ENCODE results near the gene CDT1. TPM values are rescaled to one million over a fixed set of nuclear protein-coding genes. Genes with fewer than 3 reads are reported as not detected.

Gene CDT1
- total RNA-seq, 4 donors from 2014 or later = 0.17 to 1.4 (median 0.34) TPM; not detected in 1

DNA sequence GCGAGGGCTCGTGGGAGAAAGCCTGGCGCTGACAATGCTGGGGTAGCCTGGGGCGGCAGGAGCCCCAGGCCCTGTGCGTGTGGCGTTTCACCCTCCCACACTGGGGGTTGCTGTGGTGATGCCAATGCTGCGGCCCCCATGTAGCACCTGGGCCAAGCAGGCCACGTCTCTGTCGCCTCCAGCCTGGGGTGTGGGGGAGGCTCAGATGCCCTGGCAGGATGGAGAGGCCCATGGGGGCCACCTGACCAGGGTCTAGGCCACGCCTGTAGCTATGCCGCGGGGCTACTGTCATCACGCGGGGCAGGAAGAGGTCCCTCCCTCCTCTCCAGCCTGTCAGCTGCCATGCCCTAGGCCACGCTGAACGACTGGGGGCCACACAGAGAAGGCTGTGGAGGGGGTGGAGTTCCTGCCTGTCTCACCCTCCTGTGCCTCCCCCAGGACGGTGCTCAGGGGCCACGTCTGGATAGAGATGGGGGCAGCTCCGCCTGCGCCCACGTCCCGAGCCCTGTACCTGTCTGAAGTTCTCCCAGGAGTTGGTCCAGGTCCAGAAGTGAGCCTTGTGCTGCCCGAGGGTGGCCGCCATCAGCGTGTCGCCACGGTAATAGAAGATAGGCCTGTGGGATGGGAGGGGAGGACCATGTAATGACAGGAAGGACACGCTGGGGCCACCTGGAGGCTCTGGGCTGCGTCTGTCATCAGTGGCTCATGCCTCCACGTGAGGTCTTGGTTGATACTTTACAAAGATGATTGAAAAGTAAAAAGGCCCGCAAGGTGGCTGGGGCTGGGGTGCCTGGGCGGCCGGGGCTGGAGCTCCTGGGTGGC is 20.9 kb downstream of the CDT1 start:
- H3K9me3 ChIP-seq = no peaks in the 10 kb centered on the region
- 91% methylated on average over 25 of the region's 33 CpGs for WGBS
- no peak overlapping the region for H3K4me3 ChIP-seq
- intact Hi-C loops (cut with DNase I) = no loop called here
- H3K27me3 ChIP-seq = no peaks in the 10 kb centered on the region
- DNase-seq (ENCODE audit: extremely low spot score) = no peak
- no peak overlapping the region for H3K27ac ChIP-seq (replicated peaks in 1 of 4)
- TF ChIP-seq POLR2A (IDR thresholded peaks at IDR 0.05; ENCODE audit: low read depth) (no peak), EP300 (IDR thresholded peaks at IDR 0.05) (no peak), POLR2AphosphoS5 (IDR thresholded peaks at IDR 0.05) (no peak), CTCF (IDR thresholded peaks at IDR 0.05) (no peak)
- H3K36me3 ChIP-seq = peaks cover 43 to 93% (median 68%) of the 10 kb centered on the region in 4 donors
- no peaks in the 10 kb centered on the region for H3K4me1 ChIP-seq

GRCh38 chr16:88825146-88825545 is 21.6 kb downstream of the CDT1 start:
- no peak overlapping the region for H3K27ac ChIP-seq (replicated peaks in 1 of 4)
- intact Hi-C loops (cut with DNase I) = no loop called here
- 87% methylated on average over 8 of the region's 12 CpGs for WGBS
- no peaks in the 10 kb centered on the region for H3K27me3 ChIP-seq
- H3K36me3 ChIP-seq = peaks cover 43 to 94% (median 73%) of the 10 kb centered on the region in 4 donors
- TF ChIP-seq EP300 (IDR thresholded peaks at IDR 0.05) = no peak
- no peak for TF ChIP-seq POLR2A (IDR thresholded peaks at IDR 0.05; ENCODE audit: low read depth)
- TF ChIP-seq POLR2AphosphoS5 (IDR thresholded peaks at IDR 0.05) = no peak
- no peak for TF ChIP-seq CTCF (IDR thresholded peaks at IDR 0.05)
- H3K9me3 ChIP-seq = no peaks in the 10 kb centered on the region
- DNase-seq (ENCODE audit: extremely low spot score) = no peak
- no peaks in the 10 kb centered on the region for H3K4me1 ChIP-seq
- no peak overlapping the region for H3K4me3 ChIP-seq

- Histone ChIP-seq H3K4me3 (no peak overlapping the region), H3K27me3 (no peaks in the 10 kb centered on the region), H3K36me3 (peaks cover 43 to 90% (median 69%) of the 10 kb centered on the region in 4 donors), H3K4me1 (no peaks in the 10 kb centered on the region), H3K27ac (replicated peaks in 1 of 4) (no peak overlapping the region), H3K9me3 (no peaks in the 10 kb centered on the region)
- intact Hi-C loops (cut with DNase I) = no loop called here
- no peak for DNase-seq (ENCODE audit: extremely low spot score)
- 94% methylated on average over 25 of the region's 26 CpGs for WGBS
- TF ChIP-seq POLR2A (IDR thresholded peaks at IDR 0.05; ENCODE audit: low read depth) = no peak
- TF ChIP-seq EP300 (IDR thresholded peaks at IDR 0.05) = no peak
- no peak for TF ChIP-seq CTCF (IDR thresholded peaks at IDR 0.05)
- no peak for TF ChIP-seq POLR2AphosphoS5 (IDR thresholded peaks at IDR 0.05)
Measured at GRCh38 chr16:88826070-88826840, 22.7 kb downstream of the CDT1 start.

DNA sequence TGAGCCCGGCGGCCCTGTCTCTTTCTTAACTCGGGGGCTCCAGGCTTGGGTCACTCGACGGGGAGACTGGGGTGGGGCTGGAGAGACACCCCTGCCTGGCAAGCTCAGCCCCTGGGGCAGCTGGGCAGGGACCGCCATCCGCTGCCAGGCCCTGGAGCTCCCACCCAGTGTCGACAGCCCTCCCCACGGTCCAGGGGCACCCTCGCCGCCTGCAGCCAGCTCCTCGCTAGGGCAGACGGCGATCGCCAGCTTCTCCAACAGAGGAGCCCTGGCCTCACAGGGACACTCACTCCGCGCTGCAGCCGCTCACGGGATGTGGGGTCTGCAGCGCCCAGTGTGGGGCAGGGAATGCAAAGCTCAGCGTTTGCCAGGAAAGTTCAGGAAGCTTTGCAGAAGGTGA is 24.1 kb downstream of the CDT1 start:
- H3K9me3 ChIP-seq = no peaks in the 10 kb centered on the region
- TF ChIP-seq POLR2A (IDR thresholded peaks at IDR 0.05; ENCODE audit: low read depth) = no peak
- no peak for TF ChIP-seq CTCF (IDR thresholded peaks at IDR 0.05)
- TF ChIP-seq POLR2AphosphoS5 (IDR thresholded peaks at IDR 0.05) = no peak
- TF ChIP-seq EP300 (IDR thresholded peaks at IDR 0.05) = no peak

More for the DNA sequence above, 24.1 kb downstream of the CDT1 start:
- WGBS = 84% methylated on average over 15 of the region's 21 CpGs
- Histone ChIP-seq H3K27me3 (no peaks in the 10 kb centered on the region), H3K4me3 (no peak overlapping the region), H3K27ac (replicated peaks in 1 of 4) (no peak overlapping the region), H3K4me1 (no peaks in the 10 kb centered on the region), H3K36me3 (peaks cover 33 to 76% (median 57%) of the 10 kb centered on the region in 4 donors)
- intact Hi-C loops (cut with DNase I) = no loop called here
- no peak for DNase-seq (ENCODE audit: extremely low spot score)

Data from esophagus muscularis mucosa (tissue), 4 donors.